ENCODE data around the gene ISG15.

ISG15 gene

GRCh38 chr1:1058921-1059493 is 45.7 kb downstream of the ISG15 start:
- peaks cover 12% of the 10 kb centered on the region for H3K36me3 ChIP-seq (ENCODE audit: low read depth)
- peaks cover 12% of the 10 kb centered on the region for H3K4me1 ChIP-seq (ENCODE audit: insufficient read depth, poor library complexity, severe bottlenecking)
- no peaks in the 10 kb centered on the region for H3K27me3 ChIP-seq (ENCODE audit: insufficient read depth, poor library complexity, severe bottlenecking)
- ATAC-seq (ENCODE audit: low read depth) (peak; percentile 31), DNase-seq (ENCODE audit: low spot score) (no peak)
- TF ChIP-seq CTCF (IDR thresholded peaks at IDR 0.05; ENCODE audit: poor library complexity, severe bottlenecking): peak; percentile 48
- peak overlapping the region; percentile 32 for H3K4me3 ChIP-seq (ENCODE audit: severe bottlenecking)
- no peak overlapping the region for H3K27ac ChIP-seq (ENCODE audit: poor library complexity, severe bottlenecking)
- H3K9me3 ChIP-seq (ENCODE audit: severe bottlenecking): no peaks in the 10 kb centered on the region

- Histone ChIP-seq H3K27me3 (ENCODE audit: insufficient read depth, poor library complexity, severe bottlenecking) (no peaks in the 10 kb centered on the region), H3K27ac (ENCODE audit: poor library complexity, severe bottlenecking) (no peak overlapping the region), H3K9me3 (ENCODE audit: severe bottlenecking) (no peaks in the 10 kb centered on the region), H3K4me1 (ENCODE audit: insufficient read depth, poor library complexity, severe bottlenecking) (peaks cover 17% of the 10 kb centered on the region), H3K36me3 (ENCODE audit: low read depth) (peaks cover 6% of the 10 kb centered on the region), H3K4me3 (ENCODE audit: severe bottlenecking) (peak overlapping the region; percentile 32)
- no peak for DNase-seq (ENCODE audit: low spot score)
- TF ChIP-seq CTCF (IDR thresholded peaks at IDR 0.05; ENCODE audit: poor library complexity, severe bottlenecking): peak; percentile 26
- ATAC-seq (ENCODE audit: low read depth): peak; percentile 54
Measured at GRCh38 chr1:1059494-1060280, 46.4 kb downstream of the ISG15 start.

- no peak for TF ChIP-seq CTCF (IDR thresholded peaks at IDR 0.05; ENCODE audit: poor library complexity, severe bottlenecking)
- Histone ChIP-seq H3K27me3 (ENCODE audit: insufficient read depth, poor library complexity, severe bottlenecking) (no peaks in the 10 kb centered on the region), H3K9me3 (ENCODE audit: severe bottlenecking) (no peaks in the 10 kb centered on the region), H3K36me3 (ENCODE audit: low read depth) (no peaks in the 10 kb centered on the region), H3K27ac (ENCODE audit: poor library complexity, severe bottlenecking) (no peak overlapping the region), H3K4me1 (ENCODE audit: insufficient read depth, poor library complexity, severe bottlenecking) (peaks cover 17% of the 10 kb centered on the region), H3K4me3 (ENCODE audit: severe bottlenecking) (peak overlapping the region; percentile 32)
- no peak for ATAC-seq (ENCODE audit: low read depth)
- no peak for DNase-seq (ENCODE audit: low spot score)
Measured at GRCh38 chr1:1060281-1061000, 47.1 kb downstream of the ISG15 start.

- Histone ChIP-seq H3K4me3 (ENCODE audit: severe bottlenecking) (no peak overlapping the region), H3K27me3 (ENCODE audit: insufficient read depth, poor library complexity, severe bottlenecking) (no peaks in the 10 kb centered on the region), H3K4me1 (ENCODE audit: insufficient read depth, poor library complexity, severe bottlenecking) (peaks cover 17% of the 10 kb centered on the region), H3K27ac (ENCODE audit: poor library complexity, severe bottlenecking) (no peak overlapping the region), H3K9me3 (ENCODE audit: severe bottlenecking) (no peaks in the 10 kb centered on the region), H3K36me3 (ENCODE audit: low read depth) (no peaks in the 10 kb centered on the region)
- ATAC-seq (ENCODE audit: low read depth) (no peak), DNase-seq (ENCODE audit: low spot score) (no peak)
- TF ChIP-seq CTCF (IDR thresholded peaks at IDR 0.05; ENCODE audit: poor library complexity, severe bottlenecking): no peak
Measured at GRCh38 chr1:1061682-1062345, 48.5 kb downstream of the ISG15 start.

Measured in RWPE2 (cell line).